ENCODE measurements around the gene SLC7A5.

SLC7A5 gene

GRCh38 chr16:87846705-87847466, 22.4 kb downstream of the SLC7A5 start:
- Histone ChIP-seq H3K27me3 (replicated peaks; ENCODE audit: control insufficient read depth, insufficient read depth, low read length, poor library complexity, severe bottlenecking) (no peaks in the 10 kb centered on the region), H3K4me3 (ENCODE audit: insufficient read depth, low read depth, low read length, poor library complexity, severe bottlenecking) (no peak overlapping the region), H3K27ac (ENCODE audit: insufficient read depth, low read length, poor library complexity, severe bottlenecking) (no peak overlapping the region), H3K36me3 (ENCODE audit: control insufficient read depth, insufficient read depth, low read length) (peaks cover 16% of the 10 kb centered on the region), H3K9me3 (ENCODE audit: control insufficient read depth, low read length) (no peaks in the 10 kb centered on the region), H3K4me1 (ENCODE audit: control insufficient read depth, insufficient read depth, low read length, poor library complexity, severe bottlenecking) (peaks cover 7% of the 10 kb centered on the region)
- no peak for DNase-seq

DNA sequence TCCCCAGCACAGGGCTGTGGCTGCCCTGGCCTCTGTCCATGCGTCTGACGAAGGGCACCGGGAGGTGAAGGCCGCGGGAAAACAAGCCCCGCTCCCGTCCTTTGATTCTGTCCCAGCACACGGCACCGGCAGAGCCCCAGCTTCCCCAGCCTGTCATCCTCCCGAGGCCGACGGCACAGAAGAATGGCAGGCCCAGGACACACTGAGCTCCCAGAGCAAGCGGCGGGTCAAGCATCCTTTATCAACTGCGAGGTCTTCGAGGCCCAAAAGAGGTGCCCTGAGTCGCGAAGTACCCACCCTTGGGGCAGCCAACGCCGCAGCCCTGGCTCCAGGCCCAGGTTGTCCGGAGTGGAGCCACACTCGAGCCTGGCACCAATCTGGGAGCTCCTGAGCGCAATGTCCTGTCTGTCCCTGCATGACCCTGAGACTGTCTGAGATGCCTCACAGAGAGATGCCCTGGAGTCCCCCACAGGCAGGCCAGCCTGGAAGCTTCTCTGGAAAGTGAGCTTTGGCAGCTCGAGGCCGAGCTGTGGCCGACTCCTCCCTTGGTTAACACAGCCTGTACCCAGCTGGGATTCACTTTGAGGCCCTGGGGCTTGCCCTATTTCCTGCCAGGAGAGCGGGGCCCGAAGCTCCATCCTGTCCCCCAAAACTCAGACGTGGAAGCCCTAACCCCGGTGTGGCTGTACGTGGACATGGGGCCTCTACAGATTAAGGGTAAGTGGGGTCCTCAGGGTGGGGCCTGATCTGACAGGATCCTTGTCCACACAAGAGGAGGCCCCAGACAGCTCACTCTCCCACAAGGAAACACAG, 23.3 kb downstream of the SLC7A5 start:
- Histone ChIP-seq H3K9me3 (ENCODE audit: control insufficient read depth, low read length) (no peaks in the 10 kb centered on the region), H3K36me3 (ENCODE audit: control insufficient read depth, insufficient read depth, low read length) (peaks cover 7% of the 10 kb centered on the region), H3K4me1 (ENCODE audit: control insufficient read depth, insufficient read depth, low read length, poor library complexity, severe bottlenecking) (peaks cover 7% of the 10 kb centered on the region), H3K27ac (ENCODE audit: insufficient read depth, low read length, poor library complexity, severe bottlenecking) (no peak overlapping the region), H3K27me3 (replicated peaks; ENCODE audit: control insufficient read depth, insufficient read depth, low read length, poor library complexity, severe bottlenecking) (no peaks in the 10 kb centered on the region), H3K4me3 (ENCODE audit: insufficient read depth, low read depth, low read length, poor library complexity, severe bottlenecking) (no peak overlapping the region)
- no peak for DNase-seq

DNA sequence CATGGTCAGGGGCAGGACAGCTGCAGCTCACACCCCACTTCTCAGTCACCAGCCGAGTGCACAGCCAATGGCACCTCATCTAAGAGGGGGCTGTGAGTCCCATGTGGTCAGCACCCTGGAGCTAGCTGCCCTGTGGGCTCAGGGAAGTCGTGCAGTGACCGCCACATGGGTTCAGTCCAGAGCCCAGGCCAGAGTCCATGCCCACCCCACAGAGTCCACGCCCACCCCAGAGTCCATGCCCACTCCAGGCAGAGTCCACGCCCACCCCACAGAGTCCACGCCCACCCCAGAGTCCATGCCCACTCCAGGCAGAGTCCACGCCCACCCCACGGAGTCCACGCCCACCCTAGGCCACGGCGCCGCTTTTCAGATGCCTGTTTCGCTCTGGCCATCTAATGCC, 24.1 kb downstream of the SLC7A5 start:
- Histone ChIP-seq H3K27me3 (replicated peaks; ENCODE audit: control insufficient read depth, insufficient read depth, low read length, poor library complexity, severe bottlenecking) (no peaks in the 10 kb centered on the region), H3K4me1 (ENCODE audit: control insufficient read depth, insufficient read depth, low read length, poor library complexity, severe bottlenecking) (peaks cover 4% of the 10 kb centered on the region), H3K36me3 (ENCODE audit: control insufficient read depth, insufficient read depth, low read length) (peaks cover 5% of the 10 kb centered on the region), H3K9me3 (ENCODE audit: control insufficient read depth, low read length) (no peaks in the 10 kb centered on the region), H3K4me3 (ENCODE audit: insufficient read depth, low read depth, low read length, poor library complexity, severe bottlenecking) (no peak overlapping the region), H3K27ac (ENCODE audit: insufficient read depth, low read length, poor library complexity, severe bottlenecking) (no peak overlapping the region)
- DNase-seq = no peak

DNA sequence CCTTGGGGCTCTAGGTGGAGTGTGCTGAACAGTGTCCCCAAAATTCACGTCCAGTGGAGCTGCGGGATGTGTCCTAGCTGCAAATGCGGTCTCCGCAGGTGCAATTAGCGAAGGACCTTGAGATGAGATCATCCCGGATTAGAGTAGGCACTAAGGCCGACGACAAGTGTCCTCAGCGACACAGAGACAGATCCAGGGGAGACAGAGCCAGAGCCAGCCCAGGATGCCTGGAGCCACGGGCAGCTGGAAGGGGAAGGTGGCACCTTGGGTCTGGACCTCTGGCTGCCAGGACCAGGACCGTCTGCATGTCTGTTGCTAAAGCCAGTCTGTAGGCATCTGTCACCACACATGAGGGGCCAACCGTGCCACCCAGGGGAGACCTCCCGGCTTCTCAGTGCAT, 24.5 kb downstream of the SLC7A5 start:
- DNase-seq = no peak
- peaks cover under 1% of the 10 kb centered on the region for H3K4me1 ChIP-seq (ENCODE audit: control insufficient read depth, insufficient read depth, low read length, poor library complexity, severe bottlenecking)
- H3K27me3 ChIP-seq (replicated peaks; ENCODE audit: control insufficient read depth, insufficient read depth, low read length, poor library complexity, severe bottlenecking) = no peaks in the 10 kb centered on the region
- peaks cover 6% of the 10 kb centered on the region for H3K36me3 ChIP-seq (ENCODE audit: control insufficient read depth, insufficient read depth, low read length)
- no peak overlapping the region for H3K4me3 ChIP-seq (ENCODE audit: insufficient read depth, low read depth, low read length, poor library complexity, severe bottlenecking)
- no peaks in the 10 kb centered on the region for H3K9me3 ChIP-seq (ENCODE audit: control insufficient read depth, low read length)
- no peak overlapping the region for H3K27ac ChIP-seq (ENCODE audit: insufficient read depth, low read length, poor library complexity, severe bottlenecking)

GRCh38 chr16:87844120-87844733, 25.1 kb downstream of the SLC7A5 start:
- no peaks in the 10 kb centered on the region for H3K27me3 ChIP-seq (replicated peaks; ENCODE audit: control insufficient read depth, insufficient read depth, low read length, poor library complexity, severe bottlenecking)
- H3K4me3 ChIP-seq (ENCODE audit: insufficient read depth, low read depth, low read length, poor library complexity, severe bottlenecking) = no peak overlapping the region
- DNase-seq = no peak
- H3K4me1 ChIP-seq (ENCODE audit: control insufficient read depth, insufficient read depth, low read length, poor library complexity, severe bottlenecking) = no peaks in the 10 kb centered on the region
- no peaks in the 10 kb centered on the region for H3K9me3 ChIP-seq (ENCODE audit: control insufficient read depth, low read length)
- H3K36me3 ChIP-seq (ENCODE audit: control insufficient read depth, insufficient read depth, low read length) = peaks cover 12% of the 10 kb centered on the region
- no peak overlapping the region for H3K27ac ChIP-seq (ENCODE audit: insufficient read depth, low read length, poor library complexity, severe bottlenecking)

DNA sequence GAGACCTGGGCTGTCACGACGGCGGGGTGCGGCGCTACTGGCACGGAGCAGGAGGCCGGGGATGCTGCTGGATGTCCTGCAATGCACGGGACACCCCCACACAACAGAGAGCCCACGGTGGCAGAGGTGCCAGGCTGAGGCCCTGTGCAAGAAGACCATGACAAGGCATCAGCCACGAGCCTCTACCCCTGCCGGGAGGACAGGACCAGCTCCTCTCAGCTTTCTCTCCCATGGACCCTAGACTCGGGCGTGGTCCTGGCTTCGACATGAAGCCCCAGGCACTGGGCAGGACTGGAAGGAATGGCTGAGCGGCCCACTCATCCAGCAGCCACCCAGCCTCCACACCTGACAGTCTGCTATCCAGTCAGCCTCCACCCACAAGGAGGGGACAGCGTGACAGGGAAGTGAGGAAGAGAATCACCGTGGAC, 25.6 kb downstream of the SLC7A5 start:
- Histone ChIP-seq H3K27ac (ENCODE audit: insufficient read depth, low read length, poor library complexity, severe bottlenecking) (no peak overlapping the region), H3K4me3 (ENCODE audit: insufficient read depth, low read depth, low read length, poor library complexity, severe bottlenecking) (no peak overlapping the region), H3K36me3 (ENCODE audit: control insufficient read depth, insufficient read depth, low read length) (peaks cover 17% of the 10 kb centered on the region), H3K9me3 (ENCODE audit: control insufficient read depth, low read length) (no peaks in the 10 kb centered on the region), H3K4me1 (ENCODE audit: control insufficient read depth, insufficient read depth, low read length, poor library complexity, severe bottlenecking) (no peaks in the 10 kb centered on the region), H3K27me3 (replicated peaks; ENCODE audit: control insufficient read depth, insufficient read depth, low read length, poor library complexity, severe bottlenecking) (no peaks in the 10 kb centered on the region)
- no peak for DNase-seq

- DNase-seq = no peak
- Histone ChIP-seq H3K27me3 (replicated peaks; ENCODE audit: control insufficient read depth, insufficient read depth, low read length, poor library complexity, severe bottlenecking) (no peaks in the 10 kb centered on the region), H3K4me3 (ENCODE audit: insufficient read depth, low read depth, low read length, poor library complexity, severe bottlenecking) (no peak overlapping the region), H3K36me3 (ENCODE audit: control insufficient read depth, insufficient read depth, low read length) (peaks cover 22% of the 10 kb centered on the region), H3K9me3 (ENCODE audit: control insufficient read depth, low read length) (no peaks in the 10 kb centered on the region), H3K4me1 (ENCODE audit: control insufficient read depth, insufficient read depth, low read length, poor library complexity, severe bottlenecking) (no peaks in the 10 kb centered on the region), H3K27ac (ENCODE audit: insufficient read depth, low read length, poor library complexity, severe bottlenecking) (no peak overlapping the region)
Measured at GRCh38 chr16:87842209-87842869, 27.0 kb downstream of the SLC7A5 start.

DNA sequence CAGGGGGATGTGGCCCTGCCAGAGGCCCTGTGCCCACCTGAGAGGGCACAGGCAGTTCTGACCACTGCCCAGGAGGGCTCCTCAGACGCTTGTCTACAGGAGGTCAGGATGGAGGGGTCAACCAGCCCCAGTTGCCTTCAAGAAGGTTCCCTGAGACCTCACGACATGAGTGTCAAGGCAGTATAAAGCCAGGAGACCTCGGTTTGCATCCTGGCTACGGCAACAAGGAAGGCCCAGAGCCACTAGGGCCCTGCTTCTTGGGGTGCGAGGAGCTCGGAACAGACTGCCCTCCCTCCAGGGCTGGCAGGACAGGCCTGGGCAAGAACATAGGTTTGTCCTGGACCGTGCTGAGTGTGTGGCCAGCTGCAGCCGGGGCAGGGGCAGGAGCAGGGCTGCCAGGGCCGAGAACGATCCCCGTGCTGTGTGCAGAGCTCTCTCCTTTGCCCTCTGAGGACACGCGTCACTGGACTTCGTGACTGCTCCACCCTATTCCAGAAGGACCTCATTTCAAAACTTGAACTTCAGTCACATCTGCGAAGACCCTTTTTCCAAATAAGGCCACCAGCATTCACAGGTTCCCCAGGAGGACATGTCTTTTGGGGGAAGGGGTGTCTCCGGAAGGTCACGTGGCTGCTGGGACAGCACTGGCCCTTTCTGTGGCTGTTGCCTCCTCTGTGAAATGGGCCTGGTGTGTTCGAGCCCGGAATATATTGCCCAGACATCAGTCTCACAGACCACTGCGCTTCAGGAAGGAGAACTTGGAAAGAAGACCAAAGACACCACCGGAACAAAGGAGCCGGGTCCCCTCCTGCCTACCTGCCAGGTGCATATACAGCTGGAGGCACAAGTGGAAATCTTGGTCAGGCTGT, 27.7 kb downstream of the SLC7A5 start:
- no peak overlapping the region for H3K27ac ChIP-seq (ENCODE audit: insufficient read depth, low read length, poor library complexity, severe bottlenecking)
- no peaks in the 10 kb centered on the region for H3K4me1 ChIP-seq (ENCODE audit: control insufficient read depth, insufficient read depth, low read length, poor library complexity, severe bottlenecking)
- H3K36me3 ChIP-seq (ENCODE audit: control insufficient read depth, insufficient read depth, low read length) = peaks cover 29% of the 10 kb centered on the region
- no peak for DNase-seq
- H3K4me3 ChIP-seq (ENCODE audit: insufficient read depth, low read depth, low read length, poor library complexity, severe bottlenecking) = no peak overlapping the region
- no peaks in the 10 kb centered on the region for H3K9me3 ChIP-seq (ENCODE audit: control insufficient read depth, low read length)
- H3K27me3 ChIP-seq (replicated peaks; ENCODE audit: control insufficient read depth, insufficient read depth, low read length, poor library complexity, severe bottlenecking) = no peaks in the 10 kb centered on the region

DNA sequence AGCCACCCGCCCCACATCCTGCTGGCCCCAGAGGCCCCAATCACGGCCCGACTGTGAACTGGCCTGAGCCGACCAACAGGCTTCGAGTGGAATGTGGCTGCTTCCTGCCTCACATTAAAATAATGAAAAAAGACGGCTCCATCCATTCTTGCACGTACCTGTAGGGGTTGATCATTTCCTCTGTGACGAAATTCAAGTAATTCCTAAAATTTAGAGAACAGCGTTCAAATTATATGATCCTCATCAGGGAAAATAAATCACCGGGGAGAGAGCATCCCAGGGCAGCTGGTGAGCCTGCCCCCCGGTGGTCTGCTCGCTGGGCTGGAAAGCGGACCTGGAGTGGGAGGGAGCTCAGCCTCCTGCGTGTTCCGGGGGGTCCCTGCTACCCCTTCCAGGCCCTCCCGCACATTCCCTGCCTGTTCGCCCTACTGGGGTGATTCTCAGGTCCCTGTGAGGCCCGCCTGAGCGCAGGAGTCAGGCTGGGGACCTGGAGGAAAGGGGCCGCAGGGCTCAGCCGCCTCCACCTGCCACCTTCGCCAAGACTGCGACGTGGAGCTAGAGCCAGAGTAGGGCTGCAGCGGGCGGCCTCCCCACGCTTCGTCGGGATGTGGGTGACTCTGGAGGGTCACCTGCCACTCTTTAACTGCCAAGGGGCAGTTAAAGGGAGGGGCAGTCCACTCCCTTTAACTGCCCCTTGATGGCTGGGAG, 28.9 kb downstream of the SLC7A5 start:
- Histone ChIP-seq H3K27ac (ENCODE audit: insufficient read depth, low read length, poor library complexity, severe bottlenecking) (no peak overlapping the region), H3K4me3 (ENCODE audit: insufficient read depth, low read depth, low read length, poor library complexity, severe bottlenecking) (no peak overlapping the region)

More for the DNA sequence above, 28.9 kb downstream of the SLC7A5 start:
- peaks cover 38% of the 10 kb centered on the region for H3K36me3 ChIP-seq (ENCODE audit: control insufficient read depth, insufficient read depth, low read length)
- no peaks in the 10 kb centered on the region for H3K9me3 ChIP-seq (ENCODE audit: control insufficient read depth, low read length)
- no peak for DNase-seq
- no peaks in the 10 kb centered on the region for H3K4me1 ChIP-seq (ENCODE audit: control insufficient read depth, insufficient read depth, low read length, poor library complexity, severe bottlenecking)
- H3K27me3 ChIP-seq (replicated peaks; ENCODE audit: control insufficient read depth, insufficient read depth, low read length, poor library complexity, severe bottlenecking) = no peaks in the 10 kb centered on the region
